ENCODE data around the gene RAI1. TPM values are rescaled to one million over a fixed set of nuclear protein-coding genes. Genes with fewer than 3 reads are reported as not detected.

RAI1 gene
- total and polyA plus RNA-seq, 10 of the 15 experiments (the other 5 are each of a cell fraction or from before 2014, with no cell fraction given), result 0.66 to 37.7 (median 6.0) TPM

- TF ChIP-seq, protein P1, sequence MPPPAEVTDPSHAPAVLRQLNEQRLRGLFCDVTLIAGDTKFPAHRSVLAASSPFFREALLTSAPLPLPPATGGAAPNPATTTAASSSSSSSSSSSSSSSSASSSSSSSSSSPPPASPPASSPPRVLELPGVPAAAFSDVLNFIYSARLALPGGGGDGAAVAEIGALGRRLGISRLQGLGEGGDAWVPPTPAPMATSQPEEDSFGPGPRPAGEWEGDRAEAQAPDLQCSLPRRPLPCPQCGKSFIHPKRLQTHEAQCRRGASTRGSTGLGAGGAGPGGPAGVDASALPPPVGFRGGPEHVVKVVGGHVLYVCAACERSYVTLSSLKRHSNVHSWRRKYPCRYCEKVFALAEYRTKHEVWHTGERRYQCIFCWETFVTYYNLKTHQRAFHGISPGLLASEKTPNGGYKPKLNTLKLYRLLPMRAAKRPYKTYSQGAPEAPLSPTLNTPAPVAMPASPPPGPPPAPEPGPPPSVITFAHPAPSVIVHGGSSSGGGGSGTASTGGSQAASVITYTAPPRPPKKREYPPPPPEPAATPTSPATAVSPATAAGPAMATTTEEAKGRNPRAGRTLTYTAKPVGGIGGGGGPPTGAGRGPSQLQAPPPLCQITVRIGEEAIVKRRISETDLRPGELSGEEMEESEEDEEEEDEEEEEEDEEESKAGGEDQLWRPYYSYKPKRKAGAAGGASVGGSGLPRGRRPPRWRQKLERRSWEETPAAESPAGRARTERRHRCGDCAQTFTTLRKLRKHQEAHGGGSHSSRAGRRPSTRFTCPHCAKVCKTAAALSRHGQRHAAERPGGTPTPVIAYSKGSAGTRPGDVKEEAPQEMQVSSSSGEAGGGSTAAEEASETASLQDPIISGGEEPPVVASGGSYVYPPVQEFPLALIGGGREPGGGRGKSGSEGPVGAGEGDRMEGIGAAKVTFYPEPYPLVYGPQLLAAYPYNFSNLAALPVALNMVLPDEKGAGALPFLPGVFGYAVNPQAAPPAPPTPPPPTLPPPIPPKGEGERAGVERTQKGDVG (CRISPR knock-in tag; IDR thresholded peaks at IDR 0.05), result no peak
- TF ChIP-seq, protein P2, sequence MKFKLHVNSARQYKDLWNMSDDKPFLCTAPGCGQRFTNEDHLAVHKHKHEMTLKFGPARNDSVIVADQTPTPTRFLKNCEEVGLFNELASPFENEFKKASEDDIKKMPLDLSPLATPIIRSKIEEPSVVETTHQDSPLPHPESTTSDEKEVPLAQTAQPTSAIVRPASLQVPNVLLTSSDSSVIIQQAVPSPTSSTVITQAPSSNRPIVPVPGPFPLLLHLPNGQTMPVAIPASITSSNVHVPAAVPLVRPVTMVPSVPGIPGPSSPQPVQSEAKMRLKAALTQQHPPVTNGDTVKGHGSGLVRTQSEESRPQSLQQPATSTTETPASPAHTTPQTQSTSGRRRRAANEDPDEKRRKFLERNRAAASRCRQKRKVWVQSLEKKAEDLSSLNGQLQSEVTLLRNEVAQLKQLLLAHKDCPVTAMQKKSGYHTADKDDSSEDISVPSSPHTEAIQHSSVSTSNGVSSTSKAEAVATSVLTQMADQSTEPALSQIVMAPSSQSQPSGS (IDR thresholded peaks at IDR 0.05; ENCODE audit: low read length), result no peak
- TF ChIP-seq SRF (IDR thresholded peaks at IDR 0.05; ENCODE audit: low read depth in 2 of 2, low read length in 2 of 2) (no peak), GATAD2B (conservative IDR thresholded peaks at IDR 0.05; ENCODE audit: low read depth) (no peak), SPI1 (IDR thresholded peaks at IDR 0.05; ENCODE audit: borderline replicate concordance, insufficient read depth, low read depth, low read length) (no peak), NFYB (IDR thresholded peaks at IDR 0.05; ENCODE audit: insufficient read depth, low read depth, low read length) (no peak), BCL11A (IDR thresholded peaks at IDR 0.05; ENCODE audit: low read depth, low read length) (no peak), TCF7 (IDR thresholded peaks at IDR 0.05; ENCODE audit: borderline replicate concordance) (no peak), NRF1 (conservative IDR thresholded peaks at IDR 0.05; ENCODE audit: low read depth, low read length) (no peak), KLF5 (IDR thresholded peaks at IDR 0.05; ENCODE audit: partially characterized antibody) (no peak), BHLHE40 (IDR thresholded peaks at IDR 0.05; ENCODE audit: borderline replicate concordance in 1 of 2, low read depth in 2 of 2, low read length in 1 of 2) (0 out of 4 replicates have a peak, but pooled peaks of 1 of the 2 experiments have one; percentile 25), CEBPB (IDR thresholded peaks at IDR 0.05; ENCODE audit: borderline replicate concordance in 1 of 2, low read depth in 2 of 2, low read length in 2 of 2) (no peak), IKZF2 (IDR thresholded peaks at IDR 0.05) (peak; percentile 65 to 72), MTA2 (IDR thresholded peaks at IDR 0.05; ENCODE audit: low read depth) (peak; percentile 62), PAX5 (IDR thresholded peaks at IDR 0.05; ENCODE audit: borderline replicate concordance, low read depth, low read length) (no peak), SIN3A (IDR thresholded peaks at IDR 0.05; ENCODE audit: low read depth, low read length) (no peak), CBFB (IDR thresholded peaks at IDR 0.05; ENCODE audit: low read depth) (peak; percentile 28; the same call in 1 of the 2 replicates)
- TF ChIP-seq, protein P3, sequence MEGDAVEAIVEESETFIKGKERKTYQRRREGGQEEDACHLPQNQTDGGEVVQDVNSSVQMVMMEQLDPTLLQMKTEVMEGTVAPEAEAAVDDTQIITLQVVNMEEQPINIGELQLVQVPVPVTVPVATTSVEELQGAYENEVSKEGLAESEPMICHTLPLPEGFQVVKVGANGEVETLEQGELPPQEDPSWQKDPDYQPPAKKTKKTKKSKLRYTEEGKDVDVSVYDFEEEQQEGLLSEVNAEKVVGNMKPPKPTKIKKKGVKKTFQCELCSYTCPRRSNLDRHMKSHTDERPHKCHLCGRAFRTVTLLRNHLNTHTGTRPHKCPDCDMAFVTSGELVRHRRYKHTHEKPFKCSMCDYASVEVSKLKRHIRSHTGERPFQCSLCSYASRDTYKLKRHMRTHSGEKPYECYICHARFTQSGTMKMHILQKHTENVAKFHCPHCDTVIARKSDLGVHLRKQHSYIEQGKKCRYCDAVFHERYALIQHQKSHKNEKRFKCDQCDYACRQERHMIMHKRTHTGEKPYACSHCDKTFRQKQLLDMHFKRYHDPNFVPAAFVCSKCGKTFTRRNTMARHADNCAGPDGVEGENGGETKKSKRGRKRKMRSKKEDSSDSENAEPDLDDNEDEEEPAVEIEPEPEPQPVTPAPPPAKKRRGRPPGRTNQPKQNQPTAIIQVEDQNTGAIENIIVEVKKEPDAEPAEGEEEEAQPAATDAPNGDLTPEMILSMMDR (IDR thresholded peaks at IDR 0.05 in 2 of 3, conservative IDR thresholded peaks at IDR 0.05 in 1 of 3; ENCODE audit: control insufficient read depth in 2 of 3, extremely low read depth in 1 of 3, insufficient read depth in 1 of 3, low read depth in 3 of 3, low read length in 3 of 3), result no peak
- TF ChIP-seq, protein P4, sequence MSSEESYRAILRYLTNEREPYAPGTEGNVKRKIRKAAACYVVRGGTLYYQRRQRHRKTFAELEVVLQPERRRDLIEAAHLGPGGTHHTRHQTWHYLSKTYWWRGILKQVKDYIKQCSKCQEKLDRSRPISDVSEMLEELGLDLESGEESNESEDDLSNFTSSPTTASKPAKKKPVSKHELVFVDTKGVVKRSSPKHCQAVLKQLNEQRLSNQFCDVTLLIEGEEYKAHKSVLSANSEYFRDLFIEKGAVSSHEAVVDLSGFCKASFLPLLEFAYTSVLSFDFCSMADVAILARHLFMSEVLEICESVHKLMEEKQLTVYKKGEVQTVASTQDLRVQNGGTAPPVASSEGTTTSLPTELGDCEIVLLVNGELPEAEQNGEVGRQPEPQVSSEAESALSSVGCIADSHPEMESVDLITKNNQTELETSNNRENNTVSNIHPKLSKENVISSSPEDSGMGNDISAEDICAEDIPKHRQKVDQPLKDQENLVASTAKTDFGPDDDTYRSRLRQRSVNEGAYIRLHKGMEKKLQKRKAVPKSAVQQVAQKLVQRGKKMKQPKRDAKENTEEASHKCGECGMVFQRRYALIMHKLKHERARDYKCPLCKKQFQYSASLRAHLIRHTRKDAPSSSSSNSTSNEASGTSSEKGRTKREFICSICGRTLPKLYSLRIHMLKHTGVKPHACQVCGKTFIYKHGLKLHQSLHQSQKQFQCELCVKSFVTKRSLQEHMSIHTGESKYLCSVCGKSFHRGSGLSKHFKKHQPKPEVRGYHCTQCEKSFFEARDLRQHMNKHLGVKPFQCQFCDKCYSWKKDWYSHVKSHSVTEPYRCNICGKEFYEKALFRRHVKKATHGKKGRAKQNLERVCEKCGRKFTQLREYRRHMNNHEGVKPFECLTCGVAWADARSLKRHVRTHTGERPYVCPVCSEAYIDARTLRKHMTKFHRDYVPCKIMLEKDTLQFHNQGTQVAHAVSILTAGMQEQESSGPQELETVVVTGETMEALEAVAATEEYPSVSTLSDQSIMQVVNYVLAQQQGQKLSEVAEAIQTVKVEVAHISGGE (CRISPR knock-in tag; IDR thresholded peaks at IDR 0.05), result no peak
Measured at GRCh38 chr17:17783825-17784656, 102.8 kb downstream of the RAI1 start (continued).
